HG02642 (cell line): ENCODE results near the gene F13A1.

ENCODE experiments used
- ATAC-seq: cut with Tn5 transposase; IDR thresholded peaks from one replicate; pipeline ENCODE4 v1.9.1; 2021; ENCODE audit warnings: mild to moderate bottlenecking; ENCODE audit not compliant: unreplicated experiment, poor library complexity

The F13A1 gene

GRCh38 chr6:6248651-6249050 lies 71.8 kb downstream of the F13A1 start:
- no peak for ATAC-seq

- ATAC-seq = peak; percentile 83
These were observed 73.9 kb downstream of the F13A1 start for GRCh38 chr6:6246544-6246943.

- no peak for ATAC-seq
These were observed 75.8 kb downstream of the F13A1 start for GRCh38 chr6:6244624-6245023.

GRCh38 chr6:6243846-6244245 lies 76.6 kb downstream of the F13A1 start:
- no peak for ATAC-seq

- no peak for ATAC-seq
These were observed 80.6 kb downstream of the F13A1 start for GRCh38 chr6:6239598-6240581.

GRCh38 chr6:6236730-6237469 lies 83.6 kb downstream of the F13A1 start:
- ATAC-seq = no peak

- no peak for ATAC-seq
These were observed 84.7 kb downstream of the F13A1 start for GRCh38 chr6:6235786-6236185.

GRCh38 chr6:6234963-6235362 lies 85.5 kb downstream of the F13A1 start:
- no peak for ATAC-seq

GRCh38 chr6:6230286-6230685 lies 90.2 kb downstream of the F13A1 start:
- no peak for ATAC-seq

GRCh38 chr6:6227896-6228295 lies 92.6 kb downstream of the F13A1 start:
- ATAC-seq = no peak

GRCh38 chr6:6225885-6226529 lies 94.5 kb downstream of the F13A1 start:
- no peak for ATAC-seq

GRCh38 chr6:6224933-6225486 lies 95.5 kb downstream of the F13A1 start:
- ATAC-seq = no peak

- no peak for ATAC-seq
These were observed 98.5 kb downstream of the F13A1 start for GRCh38 chr6:6221787-6222535.

GRCh38 chr6:6220718-6221117 lies 99.7 kb downstream of the F13A1 start:
- ATAC-seq = no peak

GRCh38 chr6:6219716-6220115 lies 100.7 kb downstream of the F13A1 start:
- no peak for ATAC-seq

GRCh38 chr6:6218759-6219085 lies 101.7 kb downstream of the F13A1 start:
- ATAC-seq = no peak

- no peak for ATAC-seq
These were observed 102.4 kb downstream of the F13A1 start for GRCh38 chr6:6217855-6218758.

GRCh38 chr6:6210994-6211393 lies 109.5 kb downstream of the F13A1 start:
- ATAC-seq = no peak

- ATAC-seq = no peak
These were observed 117.6 kb downstream of the F13A1 start for GRCh38 chr6:6202886-6203285.
